ENCODE data around the gene TMCO2.

- no peak for TF ChIP-seq CTCF (IDR thresholded peaks at IDR 0.05)
- no peak for TF ChIP-seq POLR2A (IDR thresholded peaks at IDR 0.05)
Observed at GRCh38 chr1:40272653-40273213, 25.0 kb downstream of the TMCO2 start.
